OCI-LY3 (cell line): ENCODE data around the gene C10orf90.

Source experiments
- EZH2phosphoT487 ChIP-seq: fragments of 200-600 bp; shearing (Covaris generic); IDR thresholded peaks from 2 replicates; pipeline ENCODE4 v1.6.1; 2018; ENCODE audit warnings: antibody characterized with exemption, mixed run types, low read depth
- TF ChIP-seq, protein P1 (sequence below): fragments of 200-600, 300-600 bp; sonication (generic); IDR thresholded peaks from 2 replicates; pipeline ENCODE4 v1.5.1; 2014; ENCODE audit warnings: antibody characterized with exemption, low read length, low read depth

DNA sequence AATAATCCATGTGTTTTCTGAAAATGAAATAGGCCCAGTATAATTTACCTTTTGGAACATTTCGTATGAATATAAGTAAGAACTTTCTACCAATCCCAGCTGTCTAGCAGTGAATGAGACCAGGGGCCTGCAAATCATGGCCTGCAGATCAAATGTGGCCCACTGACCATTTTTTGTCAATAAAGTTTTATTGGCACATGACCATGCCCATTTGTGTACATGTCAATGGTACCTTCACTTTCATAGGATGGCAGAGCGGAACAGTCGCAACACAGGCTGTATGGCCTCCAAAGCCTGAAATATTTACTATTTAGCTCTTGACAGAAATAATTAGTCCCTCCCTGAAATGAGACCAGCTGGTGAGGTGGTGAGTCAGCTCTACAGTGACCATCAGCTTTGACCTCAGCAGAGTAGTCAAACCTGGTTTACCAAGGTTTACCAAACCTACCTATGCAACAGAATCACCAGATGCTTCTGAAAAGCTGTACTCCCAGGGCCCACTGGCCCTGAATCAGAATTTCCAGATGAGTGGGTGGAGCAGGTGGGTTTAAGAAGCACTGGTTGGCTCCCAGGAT, 13.8 kb upstream of the C10orf90 start:
- TF ChIP-seq, protein P1, sequence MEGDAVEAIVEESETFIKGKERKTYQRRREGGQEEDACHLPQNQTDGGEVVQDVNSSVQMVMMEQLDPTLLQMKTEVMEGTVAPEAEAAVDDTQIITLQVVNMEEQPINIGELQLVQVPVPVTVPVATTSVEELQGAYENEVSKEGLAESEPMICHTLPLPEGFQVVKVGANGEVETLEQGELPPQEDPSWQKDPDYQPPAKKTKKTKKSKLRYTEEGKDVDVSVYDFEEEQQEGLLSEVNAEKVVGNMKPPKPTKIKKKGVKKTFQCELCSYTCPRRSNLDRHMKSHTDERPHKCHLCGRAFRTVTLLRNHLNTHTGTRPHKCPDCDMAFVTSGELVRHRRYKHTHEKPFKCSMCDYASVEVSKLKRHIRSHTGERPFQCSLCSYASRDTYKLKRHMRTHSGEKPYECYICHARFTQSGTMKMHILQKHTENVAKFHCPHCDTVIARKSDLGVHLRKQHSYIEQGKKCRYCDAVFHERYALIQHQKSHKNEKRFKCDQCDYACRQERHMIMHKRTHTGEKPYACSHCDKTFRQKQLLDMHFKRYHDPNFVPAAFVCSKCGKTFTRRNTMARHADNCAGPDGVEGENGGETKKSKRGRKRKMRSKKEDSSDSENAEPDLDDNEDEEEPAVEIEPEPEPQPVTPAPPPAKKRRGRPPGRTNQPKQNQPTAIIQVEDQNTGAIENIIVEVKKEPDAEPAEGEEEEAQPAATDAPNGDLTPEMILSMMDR = no peak
- TF ChIP-seq EZH2phosphoT487 = no peak
